GM12891 (cell line): ENCODE measurements around the gene HTRA3.

ENCODE experiments used
- POLR2A ChIP-seq: IDR thresholded peaks from 2 replicates; pipeline ENCODE4 v1.6.1; 2011; ENCODE audit warnings: low read depth, low read length, control low read depth
- POLR2AphosphoS5 ChIP-seq: IDR thresholded peaks from 2 replicates; pipeline ENCODE4 v1.6.1; 2011; ENCODE audit warnings: low read depth, low read length, control low read depth
- POU2F2 ChIP-seq: IDR thresholded peaks from 2 replicates; pipeline ENCODE4 v1.6.1; 2011; ENCODE audit warnings: low read depth, mild to moderate bottlenecking, control low read depth, low read length, moderate library complexity
- TAF1 ChIP-seq: IDR thresholded peaks from 2 replicates; pipeline ENCODE4 v1.6.1; 2011; ENCODE audit warnings: low read depth, low read length, control low read depth

GRCh38 chr4:8247047-8247930 is 22.3 kb upstream of the HTRA3 start:
- TF ChIP-seq POLR2A (no peak), TAF1 (no peak), POLR2AphosphoS5 (no peak), POU2F2 (no peak)
